SK-N-SH treated with all-trans-retinoic acid at 6 μM for 48 hours (cell line): ENCODE results near the gene METTL8.

Experiments used
- ATAC-seq: fragments of 200-7000 bp; cut with Tn5 transposase; 3 replicates; pipeline ENCODE4 v1.9.1; 2020; ENCODE audit warnings: mild to moderate bottlenecking, moderate library complexity
- ARNTL ChIP-seq: fragments of 450-650 bp; formaldehyde crosslinking; IDR thresholded peaks from 2 replicates; pipeline ENCODE4 v1.5.0; 2020; ENCODE audit warnings: low read depth, mild to moderate bottlenecking, moderate library complexity, borderline replicate concordance
- BACH2 ChIP-seq: fragments of 250-450 bp; sonication (Bioruptor Pico); IDR thresholded peaks from 2 replicates; pipeline ENCODE4 v1.9.0; 2021; ENCODE audit warnings: mild to moderate bottlenecking, borderline replicate concordance
- ESRRG ChIP-seq: fragments of 250-450 bp; sonication (Bioruptor Pico); IDR thresholded peaks from 2 replicates; pipeline ENCODE4 v1.6.1; 2021; ENCODE audit warnings: mild to moderate bottlenecking
- GLIS3 ChIP-seq: fragments of 250-450 bp; sonication (Bioruptor Pico); IDR thresholded peaks from 2 replicates; pipeline ENCODE4 v1.5.0; 2020; ENCODE audit warnings: mild to moderate bottlenecking, moderate library complexity
- ISL1 ChIP-seq: fragments of 250-450 bp; sonication (Bioruptor Pico); IDR thresholded peaks from 2 replicates; pipeline ENCODE4 v2.1.2; 2022; ENCODE audit warnings: mild to moderate bottlenecking, moderate library complexity
- PPARA ChIP-seq: fragments of 250-450 bp; sonication (Bioruptor Pico); IDR thresholded peaks from 2 replicates; pipeline ENCODE4 v1.5.0; 2020; ENCODE audit warnings: mild to moderate bottlenecking, borderline replicate concordance
- SNAI2 ChIP-seq: fragments of 250-450 bp; sonication (Bioruptor Pico); IDR thresholded peaks from 2 replicates; pipeline ENCODE4 v1.5.0; 2020; ENCODE audit warnings: mild to moderate bottlenecking, moderate library complexity
- TCF4 ChIP-seq: fragments of 250-450 bp; sonication (Bioruptor Pico); IDR thresholded peaks from 2 replicates; pipeline ENCODE4 v1.8.0; 2021; ENCODE audit warnings: mild to moderate bottlenecking, moderate library complexity, borderline replicate concordance
- TOX ChIP-seq: fragments of 250-450 bp; sonication (Bioruptor Pico); IDR thresholded peaks from 2 replicates; pipeline ENCODE4 v1.8.0; 2021; ENCODE audit warnings: mild to moderate bottlenecking, moderate library complexity, borderline replicate concordance
- ZC3H10 ChIP-seq: fragments of 250-450 bp; sonication (Bioruptor Pico); IDR thresholded peaks from 2 replicates; pipeline ENCODE4 v1.5.1; 2021; ENCODE audit warnings: mild to moderate bottlenecking, moderate library complexity
- ZNF565 ChIP-seq: fragments of 450-650 bp; formaldehyde crosslinking; conservative IDR thresholded peaks from 2 replicates; pipeline ENCODE4 v1.5.0; 2020; ENCODE audit warnings: low read depth, mild to moderate bottlenecking, moderate library complexity
- ZNF8 ChIP-seq: fragments of 450-650 bp; formaldehyde crosslinking; IDR thresholded peaks from 2 replicates; pipeline ENCODE4 v1.5.0; 2020; ENCODE audit warnings: mild to moderate bottlenecking, moderate library complexity
- TF ChIP-seq, protein P1 (sequence below): fragments of 250-450 bp; sonication (Bioruptor Pico); IDR thresholded peaks from 2 replicates; pipeline ENCODE4 v1.8.0; 2021; ENCODE audit warnings: low read depth, mild to moderate bottlenecking, moderate library complexity, borderline replicate concordance
- TF ChIP-seq, protein P2 (sequence below): fragments of 250-450 bp; sonication (Bioruptor Pico); IDR thresholded peaks from 2 replicates; pipeline ENCODE4 v1.5.0; 2020; ENCODE audit warnings: mild to moderate bottlenecking, moderate library complexity
- TF ChIP-seq, protein P3 (sequence below): fragments of 250-450 bp; sonication (Bioruptor Pico); IDR thresholded peaks from 2 replicates; pipeline ENCODE4 v1.8.0; 2020; ENCODE audit warnings: mild to moderate bottlenecking, moderate library complexity, borderline replicate concordance
- TF ChIP-seq, protein P4 (sequence below): fragments of 250-450 bp; sonication (Bioruptor Pico); IDR thresholded peaks from 2 replicates; pipeline ENCODE4 v1.5.1; 2021; ENCODE audit warnings: mild to moderate bottlenecking, moderate library complexity

The METTL8 gene

DNA sequence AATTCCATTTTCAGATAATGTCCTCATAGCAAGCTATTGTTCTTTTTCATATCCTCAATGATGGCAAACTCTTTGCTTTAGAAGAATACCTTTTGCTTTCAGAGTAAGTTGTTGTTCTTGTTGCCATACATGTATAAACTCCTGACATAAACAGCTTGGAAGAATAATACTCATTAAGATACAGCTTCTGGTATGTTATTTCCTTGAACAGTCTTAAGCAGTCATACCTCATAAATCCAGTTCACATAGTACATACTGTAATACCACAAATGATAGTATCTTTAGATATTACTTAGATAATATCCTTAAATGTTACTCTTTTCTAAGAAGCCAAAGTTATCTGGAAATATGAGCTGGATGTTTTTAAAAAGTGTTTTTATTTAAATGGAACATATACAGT is 23.2 kb downstream of the METTL8 start (continued):
- TF ChIP-seq, protein P1, sequence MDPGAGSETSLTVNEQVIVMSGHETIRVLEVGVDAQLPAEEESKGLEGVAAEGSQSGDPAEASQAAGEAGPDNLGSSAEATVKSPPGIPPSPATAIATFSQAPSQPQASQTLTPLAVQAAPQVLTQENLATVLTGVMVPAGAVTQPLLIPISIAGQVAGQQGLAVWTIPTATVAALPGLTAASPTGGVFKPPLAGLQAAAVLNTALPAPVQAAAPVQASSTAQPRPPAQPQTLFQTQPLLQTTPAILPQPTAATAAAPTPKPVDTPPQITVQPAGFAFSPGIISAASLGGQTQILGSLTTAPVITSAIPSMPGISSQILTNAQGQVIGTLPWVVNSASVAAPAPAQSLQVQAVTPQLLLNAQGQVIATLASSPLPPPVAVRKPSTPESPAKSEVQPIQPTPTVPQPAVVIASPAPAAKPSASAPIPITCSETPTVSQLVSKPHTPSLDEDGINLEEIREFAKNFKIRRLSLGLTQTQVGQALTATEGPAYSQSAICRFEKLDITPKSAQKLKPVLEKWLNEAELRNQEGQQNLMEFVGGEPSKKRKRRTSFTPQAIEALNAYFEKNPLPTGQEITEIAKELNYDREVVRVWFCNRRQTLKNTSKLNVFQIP (CRISPR knock-in tag) = no peak

DNA sequence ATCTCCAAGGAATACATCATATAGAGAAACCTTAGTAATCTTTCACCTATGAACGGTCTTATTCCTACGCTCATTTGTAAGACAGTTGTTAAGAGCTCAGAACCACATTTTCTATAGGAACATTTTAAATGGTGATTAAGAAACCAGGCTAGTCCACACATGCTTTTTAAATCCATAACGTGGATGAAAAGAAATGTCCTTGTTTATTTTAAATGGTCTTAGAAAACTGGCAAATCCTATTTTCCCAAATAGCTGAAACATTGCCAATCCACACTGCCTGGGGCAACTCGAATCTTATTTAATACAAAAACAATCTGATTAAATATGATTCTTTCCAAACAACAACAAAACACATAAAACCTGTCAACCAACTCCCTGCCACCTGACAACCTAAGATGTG is 23.7 kb downstream of the METTL8 start:
- TF ChIP-seq PPARA (CRISPR knock-in tag) (no peak), TCF4 (CRISPR knock-in tag) (no peak), ZC3H10 (no peak), ZNF565 (CRISPR knock-in tag) (no peak), ZNF8 (no peak), TOX (no peak), BACH2 (CRISPR knock-in tag) (no peak), ISL1 (CRISPR knock-in tag) (no peak), SNAI2 (CRISPR knock-in tag) (no peak)
- TF ChIP-seq, protein P2, sequence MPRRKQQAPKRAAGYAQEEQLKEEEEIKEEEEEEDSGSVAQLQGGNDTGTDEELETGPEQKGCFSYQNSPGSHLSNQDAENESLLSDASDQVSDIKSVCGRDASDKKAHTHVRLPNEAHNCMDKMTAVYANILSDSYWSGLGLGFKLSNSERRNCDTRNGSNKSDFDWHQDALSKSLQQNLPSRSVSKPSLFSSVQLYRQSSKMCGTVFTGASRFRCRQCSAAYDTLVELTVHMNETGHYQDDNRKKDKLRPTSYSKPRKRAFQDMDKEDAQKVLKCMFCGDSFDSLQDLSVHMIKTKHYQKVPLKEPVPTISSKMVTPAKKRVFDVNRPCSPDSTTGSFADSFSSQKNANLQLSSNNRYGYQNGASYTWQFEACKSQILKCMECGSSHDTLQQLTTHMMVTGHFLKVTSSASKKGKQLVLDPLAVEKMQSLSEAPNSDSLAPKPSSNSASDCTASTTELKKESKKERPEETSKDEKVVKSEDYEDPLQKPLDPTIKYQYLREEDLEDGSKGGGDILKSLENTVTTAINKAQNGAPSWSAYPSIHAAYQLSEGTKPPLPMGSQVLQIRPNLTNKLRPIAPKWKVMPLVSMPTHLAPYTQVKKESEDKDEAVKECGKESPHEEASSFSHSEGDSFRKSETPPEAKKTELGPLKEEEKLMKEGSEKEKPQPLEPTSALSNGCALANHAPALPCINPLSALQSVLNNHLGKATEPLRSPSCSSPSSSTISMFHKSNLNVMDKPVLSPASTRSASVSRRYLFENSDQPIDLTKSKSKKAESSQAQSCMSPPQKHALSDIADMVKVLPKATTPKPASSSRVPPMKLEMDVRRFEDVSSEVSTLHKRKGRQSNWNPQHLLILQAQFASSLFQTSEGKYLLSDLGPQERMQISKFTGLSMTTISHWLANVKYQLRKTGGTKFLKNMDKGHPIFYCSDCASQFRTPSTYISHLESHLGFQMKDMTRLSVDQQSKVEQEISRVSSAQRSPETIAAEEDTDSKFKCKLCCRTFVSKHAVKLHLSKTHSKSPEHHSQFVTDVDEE = no peak
- TF ChIP-seq, protein P3, sequence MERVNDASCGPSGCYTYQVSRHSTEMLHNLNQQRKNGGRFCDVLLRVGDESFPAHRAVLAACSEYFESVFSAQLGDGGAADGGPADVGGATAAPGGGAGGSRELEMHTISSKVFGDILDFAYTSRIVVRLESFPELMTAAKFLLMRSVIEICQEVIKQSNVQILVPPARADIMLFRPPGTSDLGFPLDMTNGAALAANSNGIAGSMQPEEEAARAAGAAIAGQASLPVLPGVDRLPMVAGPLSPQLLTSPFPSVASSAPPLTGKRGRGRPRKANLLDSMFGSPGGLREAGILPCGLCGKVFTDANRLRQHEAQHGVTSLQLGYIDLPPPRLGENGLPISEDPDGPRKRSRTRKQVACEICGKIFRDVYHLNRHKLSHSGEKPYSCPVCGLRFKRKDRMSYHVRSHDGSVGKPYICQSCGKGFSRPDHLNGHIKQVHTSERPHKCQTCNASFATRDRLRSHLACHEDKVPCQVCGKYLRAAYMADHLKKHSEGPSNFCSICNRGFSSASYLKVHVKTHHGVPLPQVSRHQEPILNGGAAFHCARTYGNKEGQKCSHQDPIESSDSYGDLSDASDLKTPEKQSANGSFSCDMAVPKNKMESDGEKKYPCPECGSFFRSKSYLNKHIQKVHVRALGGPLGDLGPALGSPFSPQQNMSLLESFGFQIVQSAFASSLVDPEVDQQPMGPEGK (CRISPR knock-in tag) = no peak
- TF ChIP-seq, protein P1 (CRISPR knock-in tag) = no peak
- TF ChIP-seq, protein P4, sequence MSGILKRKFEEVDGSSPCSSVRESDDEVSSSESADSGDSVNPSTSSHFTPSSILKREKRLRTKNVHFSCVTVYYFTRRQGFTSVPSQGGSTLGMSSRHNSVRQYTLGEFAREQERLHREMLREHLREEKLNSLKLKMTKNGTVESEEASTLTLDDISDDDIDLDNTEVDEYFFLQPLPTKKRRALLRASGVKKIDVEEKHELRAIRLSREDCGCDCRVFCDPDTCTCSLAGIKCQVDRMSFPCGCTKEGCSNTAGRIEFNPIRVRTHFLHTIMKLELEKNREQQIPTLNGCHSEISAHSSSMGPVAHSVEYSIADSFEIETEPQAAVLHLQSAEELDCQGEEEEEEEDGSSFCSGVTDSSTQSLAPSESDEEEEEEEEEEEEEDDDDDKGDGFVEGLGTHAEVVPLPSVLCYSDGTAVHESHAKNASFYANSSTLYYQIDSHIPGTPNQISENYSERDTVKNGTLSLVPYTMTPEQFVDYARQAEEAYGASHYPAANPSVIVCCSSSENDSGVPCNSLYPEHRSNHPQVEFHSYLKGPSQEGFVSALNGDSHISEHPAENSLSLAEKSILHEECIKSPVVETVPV = no peak
- no peak for ATAC-seq

DNA sequence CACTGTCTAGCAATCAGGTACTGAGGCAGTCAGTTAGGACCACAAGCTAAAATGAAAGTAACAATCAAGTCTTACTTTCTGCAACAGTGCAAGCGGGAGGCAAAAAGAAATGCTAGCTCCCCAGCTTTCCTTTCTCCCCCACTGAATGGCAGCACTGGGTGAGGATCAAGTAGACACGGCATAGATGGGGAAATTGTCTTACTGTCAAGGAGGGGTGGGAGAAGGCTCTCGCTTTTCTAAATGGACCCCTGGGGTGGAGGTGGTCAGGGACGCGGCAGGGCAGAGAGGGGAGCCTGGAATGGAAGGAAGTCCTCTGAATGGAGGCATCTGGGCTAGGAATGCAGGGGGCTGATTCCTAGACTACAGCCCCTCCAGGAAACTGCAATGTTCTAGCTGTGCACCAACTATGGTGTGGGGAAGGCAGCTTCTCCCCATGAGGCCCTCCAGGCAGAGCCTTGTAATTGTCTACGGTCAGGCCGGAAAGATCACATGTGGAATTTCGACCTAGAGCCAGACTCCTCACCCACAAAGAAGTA is 24.3 kb downstream of the METTL8 start:
- no peak for ATAC-seq
- no peak for TF ChIP-seq TOX
- TF ChIP-seq PPARA (CRISPR knock-in tag) = no peak
- no peak for TF ChIP-seq TCF4 (CRISPR knock-in tag)
- no peak for TF ChIP-seq ESRRG (CRISPR knock-in tag)

DNA sequence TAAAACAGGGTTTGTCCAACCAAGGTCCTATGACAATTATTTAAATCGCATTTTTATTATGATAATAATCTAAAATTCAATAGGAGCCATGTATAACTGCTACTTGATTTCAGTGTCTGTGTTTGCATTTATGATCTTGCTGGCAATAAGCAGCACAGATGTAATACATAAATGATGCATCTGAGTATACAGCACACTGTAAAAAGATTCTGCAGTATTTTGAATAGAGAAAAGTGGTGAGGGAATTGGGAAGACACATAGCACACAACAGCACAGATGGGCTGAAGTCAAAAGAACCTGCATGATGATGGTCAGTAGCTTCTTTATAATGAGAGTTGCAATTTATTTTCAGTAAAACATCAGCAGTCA is 26.1 kb downstream of the METTL8 start:
- no peak for TF ChIP-seq TCF4 (CRISPR knock-in tag)
- TF ChIP-seq, protein P4 = no peak
- TF ChIP-seq GLIS3 (CRISPR knock-in tag) = no peak
- no peak for TF ChIP-seq ARNTL (CRISPR knock-in tag)
- TF ChIP-seq ZC3H10 = no peak
- no peak for TF ChIP-seq ZNF8
- TF ChIP-seq, protein P3 (CRISPR knock-in tag) = no peak
- ATAC-seq = no peak
